Keratinocyte (primary cell): ENCODE results near the gene PARL.

ENCODE experiments used
- EZH2 ChIP-seq: IDR thresholded peaks from one replicate; pipeline ENCODE4 v1.6.1; 2012; ENCODE audit warnings: inconsistent platforms, mild to moderate bottlenecking, low read length, moderate library complexity
- TF ChIP-seq, protein P1 (sequence below), 3 experiments: IDR thresholded peaks in 1 of 3; conservative IDR thresholded peaks in 1 of 3; optimal IDR thresholded peaks in 1 of 3; 2 replicates in 2 of 3; 3 replicates in 1 of 3; pipeline versions ENCODE3 to v1.5.1; 2011; ENCODE audit warnings: low read length in 3 of 3, mild to moderate bottlenecking in 3 of 3, moderate library complexity in 2 of 3, control low read depth in 1 of 3, inconsistent platforms in 1 of 3; ENCODE audit not compliant: insufficient read depth in 2 of 3; ENCODE audit errors: extremely low read depth in 1 of 3

GRCh38 chr3:183883291-183884096 lies 1.2 kb downstream of the PARL start:
- TF ChIP-seq, protein P1, sequence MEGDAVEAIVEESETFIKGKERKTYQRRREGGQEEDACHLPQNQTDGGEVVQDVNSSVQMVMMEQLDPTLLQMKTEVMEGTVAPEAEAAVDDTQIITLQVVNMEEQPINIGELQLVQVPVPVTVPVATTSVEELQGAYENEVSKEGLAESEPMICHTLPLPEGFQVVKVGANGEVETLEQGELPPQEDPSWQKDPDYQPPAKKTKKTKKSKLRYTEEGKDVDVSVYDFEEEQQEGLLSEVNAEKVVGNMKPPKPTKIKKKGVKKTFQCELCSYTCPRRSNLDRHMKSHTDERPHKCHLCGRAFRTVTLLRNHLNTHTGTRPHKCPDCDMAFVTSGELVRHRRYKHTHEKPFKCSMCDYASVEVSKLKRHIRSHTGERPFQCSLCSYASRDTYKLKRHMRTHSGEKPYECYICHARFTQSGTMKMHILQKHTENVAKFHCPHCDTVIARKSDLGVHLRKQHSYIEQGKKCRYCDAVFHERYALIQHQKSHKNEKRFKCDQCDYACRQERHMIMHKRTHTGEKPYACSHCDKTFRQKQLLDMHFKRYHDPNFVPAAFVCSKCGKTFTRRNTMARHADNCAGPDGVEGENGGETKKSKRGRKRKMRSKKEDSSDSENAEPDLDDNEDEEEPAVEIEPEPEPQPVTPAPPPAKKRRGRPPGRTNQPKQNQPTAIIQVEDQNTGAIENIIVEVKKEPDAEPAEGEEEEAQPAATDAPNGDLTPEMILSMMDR (optimal IDR thresholded peaks at IDR 0.05 in 1 of 3, IDR thresholded peaks at IDR 0.05 in 1 of 3, conservative IDR thresholded peaks at IDR 0.05 in 1 of 3; ENCODE audit: extremely low read depth in 1 of 3, insufficient read depth in 2 of 3, low read length in 3 of 3) = no peak
- TF ChIP-seq EZH2 = no peak
